ENCODE measurements around the gene MBTPS1.

MBTPS1 gene

DNA sequence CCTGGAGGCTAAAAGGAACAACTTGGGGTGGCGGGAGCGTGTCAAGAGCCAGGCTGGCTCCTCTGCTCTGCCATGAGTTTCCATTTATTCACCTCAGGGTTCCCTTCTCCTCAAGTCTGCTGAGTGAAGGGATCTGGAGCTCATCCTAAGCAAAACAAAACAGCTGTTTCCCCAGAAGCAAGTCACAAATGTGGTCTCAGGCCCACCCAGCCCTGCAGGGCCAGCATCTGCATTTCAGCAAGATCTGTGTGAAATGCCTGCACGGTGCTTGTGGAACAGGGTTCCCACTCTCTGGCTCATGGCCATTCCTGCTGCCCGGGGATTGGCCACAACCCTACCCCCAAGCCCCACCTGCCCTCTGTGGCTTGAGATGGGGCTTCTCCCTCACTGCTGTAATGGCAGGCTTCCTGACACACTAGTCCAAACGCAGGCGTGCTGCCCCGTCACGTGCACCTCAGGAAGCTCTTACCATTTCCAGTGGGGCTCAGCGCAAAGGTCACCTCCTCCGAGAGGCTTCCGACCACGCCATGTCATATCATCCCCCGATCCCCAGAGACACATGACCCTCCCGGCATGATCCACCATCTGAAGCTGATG lies 76.4 kb downstream of the MBTPS1 start:
- Mint-ChIP-seq H3K4me3 (no peak overlapping the region), H3K36me3 (ENCODE audit: low read depth) (no peaks in the 10 kb centered on the region), H3K9me3 (no peaks in the 10 kb centered on the region), H3K4me1 (ENCODE audit: low read depth) (no peaks in the 10 kb centered on the region), H3K27me3 (peaks cover 23% of the 10 kb centered on the region), H3K27ac (no peak overlapping the region)

DNA sequence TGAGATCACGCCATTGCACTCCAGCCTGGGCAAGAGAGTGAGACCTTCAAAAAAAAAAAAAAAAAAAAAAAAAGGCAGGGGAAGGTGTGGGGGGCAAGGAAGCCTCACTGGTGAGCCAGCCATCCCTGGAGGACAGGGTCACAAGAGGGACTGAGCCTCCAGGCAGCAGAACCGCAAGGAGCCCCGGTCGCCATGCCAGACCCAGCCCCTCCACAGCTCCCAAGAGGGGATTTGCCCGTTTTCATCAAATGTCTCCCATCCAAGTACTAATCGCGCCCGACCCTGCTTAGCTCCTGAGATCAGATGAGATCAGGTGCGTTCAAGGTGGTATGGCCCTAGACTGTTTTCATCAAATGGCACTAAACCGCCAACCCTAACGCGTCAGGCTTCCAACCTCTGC lies 77.0 kb downstream of the MBTPS1 start:
- Mint-ChIP-seq H3K9me3 (no peaks in the 10 kb centered on the region), H3K36me3 (ENCODE audit: low read depth) (no peaks in the 10 kb centered on the region)

GRCh38 chr16:84038469-84038868 lies 78.3 kb downstream of the MBTPS1 start:
- Mint-ChIP-seq H3K36me3 (ENCODE audit: low read depth) (no peaks in the 10 kb centered on the region), H3K27me3 (peaks cover 17% of the 10 kb centered on the region), H3K4me1 (ENCODE audit: low read depth) (no peaks in the 10 kb centered on the region), H3K4me3 (no peak overlapping the region), H3K9me3 (no peaks in the 10 kb centered on the region), H3K27ac (no peak overlapping the region)

More for the DNA sequence above, 77.0 kb downstream of the MBTPS1 start:
- H3K27me3 Mint-ChIP-seq, result peaks cover 23% of the 10 kb centered on the region
- H3K4me3 Mint-ChIP-seq, result no peak overlapping the region
- H3K4me1 Mint-ChIP-seq (ENCODE audit: low read depth), result no peaks in the 10 kb centered on the region
- H3K27ac Mint-ChIP-seq, result no peak overlapping the region

- Mint-ChIP-seq H3K4me1 (ENCODE audit: low read depth) (no peaks in the 10 kb centered on the region), H3K9me3 (no peaks in the 10 kb centered on the region), H3K4me3 (no peak overlapping the region), H3K27me3 (peaks cover 17% of the 10 kb centered on the region), H3K36me3 (ENCODE audit: low read depth) (no peaks in the 10 kb centered on the region), H3K27ac (no peak overlapping the region)
Measured at GRCh38 chr16:84036982-84037425, 79.7 kb downstream of the MBTPS1 start.

DNA sequence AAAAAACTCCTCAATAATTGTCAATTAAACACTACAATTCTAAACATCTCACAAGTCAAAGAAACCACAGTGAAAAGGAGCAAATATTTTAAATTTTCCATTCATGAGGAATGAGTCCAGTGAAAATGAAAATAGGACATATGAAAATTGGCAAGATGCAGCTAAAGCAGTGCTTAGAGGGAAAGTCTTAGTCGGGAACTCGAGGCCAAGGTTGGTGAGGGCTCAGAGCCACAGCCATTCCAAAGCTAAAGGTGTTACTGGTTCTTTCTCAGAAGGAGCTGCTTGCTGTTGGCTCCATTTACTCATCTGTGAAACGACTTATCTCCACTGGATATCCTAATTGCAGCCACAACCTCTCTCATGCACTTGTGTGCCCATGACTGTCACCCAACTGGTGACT lies 80.6 kb downstream of the MBTPS1 start:
- no peaks in the 10 kb centered on the region for H3K36me3 Mint-ChIP-seq (ENCODE audit: low read depth)
- no peaks in the 10 kb centered on the region for H3K9me3 Mint-ChIP-seq
- H3K27me3 Mint-ChIP-seq, result peaks cover 21% of the 10 kb centered on the region
- H3K4me3 Mint-ChIP-seq, result no peak overlapping the region
- no peaks in the 10 kb centered on the region for H3K4me1 Mint-ChIP-seq (ENCODE audit: low read depth)
- no peak overlapping the region for H3K27ac Mint-ChIP-seq

- Mint-ChIP-seq H3K9me3 (peaks cover 4% of the 10 kb centered on the region), H3K27me3 (peaks cover 21% of the 10 kb centered on the region), H3K4me1 (ENCODE audit: low read depth) (peaks cover 12% of the 10 kb centered on the region), H3K27ac (no peak overlapping the region), H3K4me3 (no peak overlapping the region), H3K36me3 (ENCODE audit: low read depth) (no peaks in the 10 kb centered on the region)
Measured at GRCh38 chr16:84034516-84034915, 82.2 kb downstream of the MBTPS1 start.

DNA sequence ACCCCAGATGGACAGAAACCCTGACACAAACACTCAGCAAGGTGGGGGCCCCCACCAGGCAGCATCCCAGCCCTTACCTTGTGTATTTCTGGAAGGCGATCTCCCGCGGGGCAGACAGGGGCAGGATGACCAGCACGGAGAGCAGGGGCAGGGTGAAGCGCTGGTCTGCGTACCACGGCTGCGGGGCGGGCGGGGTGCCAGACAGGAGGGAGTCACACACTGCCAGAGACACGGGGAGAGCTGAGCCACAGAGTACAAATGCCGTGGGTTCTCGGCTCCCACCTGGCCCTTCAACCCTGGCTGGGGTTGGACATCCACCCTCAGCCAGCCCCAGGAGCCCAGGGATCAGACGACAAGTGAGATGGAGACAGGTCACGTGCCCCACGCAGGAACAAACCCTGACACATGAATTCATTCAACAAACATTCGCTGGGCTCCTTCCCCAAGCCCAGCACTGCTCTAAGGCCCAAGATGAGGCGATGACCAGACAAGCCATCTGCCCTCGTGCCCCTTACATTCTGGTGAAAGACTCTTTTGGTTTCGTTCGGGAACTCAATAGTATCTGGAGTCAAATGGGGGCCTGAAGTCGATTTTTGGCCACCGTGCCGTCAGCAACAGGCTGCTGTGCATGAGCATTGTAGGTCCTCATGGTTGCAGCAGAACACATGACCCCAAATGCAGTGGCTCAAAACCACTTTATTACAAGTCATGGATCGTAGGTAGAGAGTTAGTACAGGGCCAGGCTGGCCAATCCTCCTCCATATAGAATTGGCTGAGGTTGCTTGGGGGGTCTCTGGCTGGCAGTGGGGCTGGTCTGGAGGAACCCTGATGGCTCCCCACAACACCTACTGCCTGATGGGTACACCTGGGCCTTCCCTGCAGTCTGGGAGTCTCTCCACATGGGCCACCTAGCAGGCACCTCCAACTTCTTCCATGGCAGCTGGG lies 83.2 kb downstream of the MBTPS1 start:
- peaks cover 20% of the 10 kb centered on the region for H3K4me1 Mint-ChIP-seq (ENCODE audit: low read depth)
- H3K27me3 Mint-ChIP-seq, result peaks cover 15% of the 10 kb centered on the region
- no peak overlapping the region for H3K27ac Mint-ChIP-seq
- H3K36me3 Mint-ChIP-seq (ENCODE audit: low read depth), result no peaks in the 10 kb centered on the region
- no peak overlapping the region for H3K4me3 Mint-ChIP-seq
- peaks cover 4% of the 10 kb centered on the region for H3K9me3 Mint-ChIP-seq

DNA sequence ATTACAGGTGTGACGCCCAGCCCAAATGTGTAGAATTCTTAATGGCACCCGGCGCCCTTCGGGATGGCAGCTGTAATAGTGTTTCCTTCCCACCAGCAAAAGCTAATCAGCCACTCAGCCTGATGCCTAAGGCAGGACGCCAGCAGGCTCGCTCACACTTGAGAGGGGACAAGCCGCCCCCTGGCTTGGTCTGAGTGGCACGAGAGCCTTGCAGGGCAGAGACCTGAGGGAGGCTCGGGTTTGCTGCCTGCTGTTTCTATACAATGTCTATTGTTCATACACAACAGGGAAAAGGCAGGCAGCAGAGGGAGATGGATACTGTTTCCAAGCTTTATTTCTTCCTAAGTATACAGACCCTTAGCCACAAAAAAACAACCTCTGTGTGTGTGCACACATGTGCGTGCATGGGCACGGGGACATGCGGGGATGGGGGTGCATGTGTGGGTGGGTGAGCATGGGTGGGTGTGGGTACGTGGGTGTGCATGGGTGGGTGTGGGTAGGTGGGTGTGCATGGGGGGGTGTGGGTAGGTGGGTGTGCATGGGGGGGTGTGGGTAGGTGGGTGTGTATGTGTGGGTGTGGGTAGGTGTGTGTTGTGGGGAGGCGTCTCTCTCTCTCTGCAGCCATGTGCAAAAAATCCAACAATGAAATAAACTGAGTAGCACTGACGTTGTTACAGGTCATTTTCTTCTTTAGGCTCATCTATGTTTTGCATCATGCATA lies 84.1 kb downstream of the MBTPS1 start:
- Mint-ChIP-seq H3K27me3 (peaks cover 19% of the 10 kb centered on the region), H3K27ac (no peak overlapping the region), H3K4me3 (no peak overlapping the region), H3K9me3 (peaks cover 4% of the 10 kb centered on the region), H3K4me1 (ENCODE audit: low read depth) (peaks cover 24% of the 10 kb centered on the region), H3K36me3 (ENCODE audit: low read depth) (no peaks in the 10 kb centered on the region)

DNA sequence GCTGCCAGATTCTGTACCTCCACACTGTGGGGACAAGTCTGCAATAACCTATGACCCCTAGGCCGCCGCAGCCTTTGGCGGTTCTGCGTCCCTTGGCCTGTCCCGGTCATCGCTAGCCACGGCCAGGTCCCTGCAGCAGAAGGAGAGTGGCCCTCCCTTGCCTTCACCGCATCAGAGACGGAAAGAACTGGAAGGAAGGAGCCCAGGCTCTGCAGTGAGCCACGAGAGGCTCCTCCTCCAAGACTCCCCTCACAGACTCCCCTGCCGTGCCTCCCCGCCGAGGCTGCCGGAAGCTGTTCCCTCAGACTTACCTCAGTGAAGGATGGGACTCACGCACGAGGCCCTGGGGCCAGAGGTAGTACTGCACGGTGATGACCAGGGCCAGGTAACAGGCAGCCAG lies 85.2 kb downstream of the MBTPS1 start:
- Mint-ChIP-seq H3K36me3 (ENCODE audit: low read depth) (no peaks in the 10 kb centered on the region), H3K4me1 (ENCODE audit: low read depth) (peaks cover 24% of the 10 kb centered on the region), H3K4me3 (no peak overlapping the region), H3K9me3 (peaks cover 4% of the 10 kb centered on the region), H3K27me3 (peaks cover 22% of the 10 kb centered on the region), H3K27ac (no peak overlapping the region)

- Mint-ChIP-seq H3K4me1 (ENCODE audit: low read depth) (peaks cover 24% of the 10 kb centered on the region), H3K36me3 (ENCODE audit: low read depth) (no peaks in the 10 kb centered on the region), H3K27ac (peak overlapping the region; percentile 80), H3K27me3 (peaks cover 28% of the 10 kb centered on the region), H3K9me3 (peaks cover 4% of the 10 kb centered on the region), H3K4me3 (peak overlapping the region; percentile 50)
Measured at GRCh38 chr16:84029297-84030047, 87.3 kb downstream of the MBTPS1 start.

DNA sequence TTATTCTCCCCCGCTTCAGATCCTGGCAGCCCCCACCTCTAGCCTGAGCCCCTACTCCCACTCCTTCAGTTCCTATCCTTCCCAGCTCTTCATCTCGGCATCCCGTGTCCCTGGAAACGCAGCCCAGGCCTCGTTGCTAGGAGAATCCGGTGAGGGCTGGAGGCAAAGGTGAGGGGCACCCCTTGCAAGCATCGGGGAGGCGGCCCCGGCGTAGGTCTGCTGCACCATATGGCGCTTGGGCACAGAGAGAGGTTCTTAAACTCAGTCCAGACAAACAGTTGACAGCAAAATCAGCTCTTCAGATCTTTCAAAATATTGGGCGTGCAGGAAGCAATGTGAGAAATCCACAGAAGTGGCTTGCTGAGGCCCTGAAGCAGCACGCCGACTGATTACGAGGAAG lies 89.1 kb downstream of the MBTPS1 start:
- H3K4me1 Mint-ChIP-seq (ENCODE audit: low read depth), result peaks cover 24% of the 10 kb centered on the region
- H3K27me3 Mint-ChIP-seq, result peaks cover 35% of the 10 kb centered on the region
- H3K9me3 Mint-ChIP-seq, result peaks cover 4% of the 10 kb centered on the region
- no peak overlapping the region for H3K27ac Mint-ChIP-seq
- no peaks in the 10 kb centered on the region for H3K36me3 Mint-ChIP-seq (ENCODE audit: low read depth)
- H3K4me3 Mint-ChIP-seq, result no peak overlapping the region

GRCh38 chr16:84026606-84027005 lies 90.1 kb downstream of the MBTPS1 start:
- peaks cover 4% of the 10 kb centered on the region for H3K9me3 Mint-ChIP-seq
- no peak overlapping the region for H3K27ac Mint-ChIP-seq
- no peaks in the 10 kb centered on the region for H3K36me3 Mint-ChIP-seq (ENCODE audit: low read depth)
- H3K27me3 Mint-ChIP-seq, result peaks cover 38% of the 10 kb centered on the region
- H3K4me1 Mint-ChIP-seq (ENCODE audit: low read depth), result peaks cover 24% of the 10 kb centered on the region
- H3K4me3 Mint-ChIP-seq, result no peak overlapping the region

GRCh38 chr16:84024854-84025253 lies 91.9 kb downstream of the MBTPS1 start:
- Mint-ChIP-seq H3K9me3 (peaks cover 7% of the 10 kb centered on the region), H3K4me1 (ENCODE audit: low read depth) (peaks cover 16% of the 10 kb centered on the region), H3K27me3 (peaks cover 29% of the 10 kb centered on the region), H3K4me3 (no peak overlapping the region), H3K36me3 (ENCODE audit: low read depth) (peaks cover 4% of the 10 kb centered on the region), H3K27ac (no peak overlapping the region)

GRCh38 chr16:84022644-84023043 lies 94.1 kb downstream of the MBTPS1 start:
- no peak overlapping the region for H3K27ac Mint-ChIP-seq
- no peak overlapping the region for H3K4me3 Mint-ChIP-seq
- peaks cover 12% of the 10 kb centered on the region for H3K9me3 Mint-ChIP-seq
- peaks cover under 1% of the 10 kb centered on the region for H3K4me1 Mint-ChIP-seq (ENCODE audit: low read depth)
- peaks cover 23% of the 10 kb centered on the region for H3K27me3 Mint-ChIP-seq
- peaks cover 4% of the 10 kb centered on the region for H3K36me3 Mint-ChIP-seq (ENCODE audit: low read depth)
